GM21526 (cell line): Measurements from ENCODE around the gene POU3F1.
A peak's percentile ranks its signal among the peaks of the same experiment; 100 is the strongest.

Source experiments
- ATAC-seq: cut with Tn5 transposase; IDR thresholded peaks from one replicate; pipeline ENCODE4 v1.9.1; 2021; ENCODE audit warnings: moderate library complexity; ENCODE audit not compliant: unreplicated experiment, low FRiP score

Gene POU3F1

GRCh38 chr1:38029081-38029681 lies 17.4 kb downstream of the POU3F1 start:
- no peak for ATAC-seq

GRCh38 chr1:38028671-38029070 lies 17.9 kb downstream of the POU3F1 start:
- ATAC-seq = peak; percentile 14

GRCh38 chr1:38028105-38028591 lies 18.4 kb downstream of the POU3F1 start:
- peak; percentile 54 for ATAC-seq

- no peak for ATAC-seq
Observed at GRCh38 chr1:38027201-38028104, 19.1 kb downstream of the POU3F1 start.

GRCh38 chr1:38026592-38027200 lies 19.9 kb downstream of the POU3F1 start:
- no peak for ATAC-seq

- no peak for ATAC-seq
Observed at GRCh38 chr1:38025664-38026063, 20.9 kb downstream of the POU3F1 start.

- no peak for ATAC-seq
Observed at GRCh38 chr1:38025233-38025632, 21.4 kb downstream of the POU3F1 start.

GRCh38 chr1:38022810-38023209 lies 23.8 kb downstream of the POU3F1 start:
- no peak for ATAC-seq

- ATAC-seq = no peak
Observed at GRCh38 chr1:38021969-38022368, 24.6 kb downstream of the POU3F1 start.

GRCh38 chr1:38020396-38020795 lies 26.2 kb downstream of the POU3F1 start:
- no peak for ATAC-seq

- ATAC-seq = no peak
Observed at GRCh38 chr1:38018864-38019343, 27.7 kb downstream of the POU3F1 start.

GRCh38 chr1:38015978-38016725 lies 30.4 kb downstream of the POU3F1 start:
- no peak for ATAC-seq

GRCh38 chr1:38014724-38015424 lies 31.7 kb downstream of the POU3F1 start:
- no peak for ATAC-seq

- no peak for ATAC-seq
Observed at GRCh38 chr1:38014171-38014570, 32.4 kb downstream of the POU3F1 start.

- no peak for ATAC-seq
Observed at GRCh38 chr1:38013227-38013622, 33.4 kb downstream of the POU3F1 start.

GRCh38 chr1:38012363-38013226 lies 34.0 kb downstream of the POU3F1 start, which contains the start of gene UTP11:
Gene UTP11, plus strand, starts transcription at chr1:38012734. Its CDS starts 69 bp downstream, at chr1:38012803.
- peak; percentile 91 for ATAC-seq

- no peak for ATAC-seq
Observed at GRCh38 chr1:38009841-38010180, 36.8 kb downstream of the POU3F1 start.

- ATAC-seq = no peak
Observed at GRCh38 chr1:38009088-38009840, 37.3 kb downstream of the POU3F1 start.
